Prostate gland (tissue), 2 donors: ENCODE measurements around the gene IFT74. TPM values are rescaled to one million over a fixed set of nuclear protein-coding genes. Genes with fewer than 3 reads are reported as not detected.

Experiments used
- DNase-seq: peaks from one replicate; pipeline ENCODE4 v3.0.0-alpha.2; 2019; ENCODE audit warnings: low spot score
- H3K27ac ChIP-seq, 2 donors: fragments of 200-600 bp; sonication (generic); 2 replicates each; pipeline ENCODE4 v1.5.1; 2017 to 2019
- H3K27me3 ChIP-seq: fragments of 200-600 bp; sonication (generic); replicated peaks from 2 replicates; pipeline ENCODE4 v1.5.1; 2019; ENCODE audit not compliant: insufficient read depth
- H3K36me3 ChIP-seq, 2 donors: fragments of 200-600 bp; sonication (generic); 1 replicate in 1 of 2; 2 replicates in 1 of 2; pipeline versions ENCODE4 v1.5.1 to v1.8.1; 2017 to 2019
- H3K4me1 ChIP-seq: fragments of 200-600 bp; sonication (generic); replicated peaks from 2 replicates; pipeline ENCODE4 v1.5.1; 2019
- H3K4me3 ChIP-seq, 2 donors: fragments of 200-600 bp; sonication (generic); 2 replicates each; pipeline ENCODE4 v1.5.1; 2017 to 2019
- H3K9me3 ChIP-seq: fragments of 200-600 bp; sonication (generic); 2 replicates; pipeline ENCODE4 v1.5.1; 2017
- CTCF ChIP-seq, 4 experiments: fragments of 200-600 bp in 2 of 4; fragments of 450-650 bp in 2 of 4; sonication (generic) in 2 of 4; IDR thresholded peaks; 1 replicate in 3 of 4; 2 replicates in 1 of 4; pipeline ENCODE4 v1.5.1; 2016 to 2019; ENCODE audit warnings: antibody characterized with exemption in 4 of 4, mild to moderate bottlenecking in 2 of 4, moderate library complexity in 2 of 4
- POLR2A ChIP-seq: fragments of 450-650 bp; IDR thresholded peaks from one replicate; pipeline ENCODE4 v1.6.1; 2016; ENCODE audit warnings: antibody characterized with exemption, mild to moderate bottlenecking
- POLR2AphosphoS5 ChIP-seq: sonication (generic); formaldehyde crosslinking; IDR thresholded peaks from one replicate; pipeline ENCODE4 v1.6.1; 2017; ENCODE audit warnings: antibody characterized with exemption
- WGBS: methylation state at CpG from one replicate; pipeline ENCODE4 v1.1.5; 2018; 5-methylcytosine and 5-hydroxymethylcytosine counted together
- intact Hi-C: fragments of 100-400 bp; cut with DNase I; formaldehyde crosslinking; loops from one replicate; pipeline ENCODE4 v1.14.2; 2022
- total RNA-seq, 2 donors: library from RNA; depleted of rRNA; stranded (reverse); fragments of >200 nt; gene quantifications; one replicate each; pipeline ENCODE4 v1.1.0, GENCODE V29; 2016

The IFT74 gene
- total RNA-seq, 2 donors from 2014 or later, result 15.1 to 16.5 TPM

GRCh38 chr9:27059907-27060306 lies 103.7 kb downstream of the IFT74 start:
- no peak for TF ChIP-seq CTCF (IDR thresholded peaks at IDR 0.05)
- no peak for TF ChIP-seq POLR2A
- TF ChIP-seq POLR2AphosphoS5, result no peak
- Histone ChIP-seq H3K9me3 (no peaks in the 10 kb centered on the region), H3K4me3 (no peak overlapping the region), H3K27me3 (no peaks in the 10 kb centered on the region), H3K4me1 (no peaks in the 10 kb centered on the region), H3K36me3 (peaks cover 0 to 4% of the 10 kb centered on the region in 2 donors), H3K27ac (no peak overlapping the region)
- no peak for DNase-seq
- intact Hi-C loops, result no loop called here

- DNase-seq, result no peak
- TF ChIP-seq CTCF (IDR thresholded peaks at IDR 0.05) (no peak), POLR2A (no peak), POLR2AphosphoS5 (no peak)
- no peaks in the 10 kb centered on the region for H3K4me1 ChIP-seq
- WGBS, result 39% methylated on average over 1 of the region's 1 CpG
- no peak overlapping the region for H3K4me3 ChIP-seq
- intact Hi-C loops, result no loop called here
- no peaks in the 10 kb centered on the region for H3K9me3 ChIP-seq
- H3K27ac ChIP-seq, result no peak overlapping the region
- no peaks in the 10 kb centered on the region for H3K36me3 ChIP-seq
- H3K27me3 ChIP-seq, result no peaks in the 10 kb centered on the region
Observed at GRCh38 chr9:27065288-27065687, 109.1 kb downstream of the IFT74 start.

GRCh38 chr9:27073841-27074728 lies 117.9 kb downstream of the IFT74 start:
- H3K4me1 ChIP-seq, result no peaks in the 10 kb centered on the region
- DNase-seq, result no peak
- intact Hi-C loops, result no loop called here
- no peak overlapping the region for H3K4me3 ChIP-seq
- H3K9me3 ChIP-seq, result no peaks in the 10 kb centered on the region
- no peak for TF ChIP-seq POLR2AphosphoS5
- TF ChIP-seq POLR2A, result no peak
- no peak for TF ChIP-seq CTCF (IDR thresholded peaks at IDR 0.05)
- no peaks in the 10 kb centered on the region for H3K27me3 ChIP-seq
- H3K36me3 ChIP-seq, result no peaks in the 10 kb centered on the region
- H3K27ac ChIP-seq, result no peak overlapping the region
- WGBS, result 75% methylated on average over 4 of the region's 4 CpGs

- Histone ChIP-seq H3K4me1 (no peaks in the 10 kb centered on the region), H3K27ac (no peak overlapping the region), H3K36me3 (no peaks in the 10 kb centered on the region), H3K9me3 (no peaks in the 10 kb centered on the region), H3K27me3 (no peaks in the 10 kb centered on the region), H3K4me3 (no peak overlapping the region)
- DNase-seq, result no peak
- intact Hi-C loops, result no loop called here
- TF ChIP-seq POLR2A (no peak), POLR2AphosphoS5 (no peak), CTCF (IDR thresholded peaks at IDR 0.05) (no peak)
- WGBS, result 45% methylated on average over 1 of the region's 1 CpG
Observed at GRCh38 chr9:27078685-27079084, 122.5 kb downstream of the IFT74 start.

- WGBS, result 42% methylated on average over 5 of the region's 5 CpGs
- no peaks in the 10 kb centered on the region for H3K4me1 ChIP-seq
- no peak overlapping the region for H3K4me3 ChIP-seq
- no peaks in the 10 kb centered on the region for H3K9me3 ChIP-seq
- H3K36me3 ChIP-seq, result no peaks in the 10 kb centered on the region
- DNase-seq, result no peak
- H3K27ac ChIP-seq, result no peak overlapping the region
- TF ChIP-seq POLR2AphosphoS5 (no peak), CTCF (IDR thresholded peaks at IDR 0.05) (no peak), POLR2A (no peak)
- H3K27me3 ChIP-seq, result no peaks in the 10 kb centered on the region
- intact Hi-C loops, result no loop called here
Observed at GRCh38 chr9:27085456-27085855, 129.2 kb downstream of the IFT74 start.
